Thyroid gland (tissue), 4 donors: ENCODE results near the gene ABHD12. TPM values are rescaled to one million over a fixed set of nuclear protein-coding genes. Genes with fewer than 3 reads are reported as not detected.
A peak's percentile ranks its signal among the peaks of the same experiment; 100 is the strongest.

Source experiments
- DNase-seq, 2 donors: peaks; one replicate each; pipeline ENCODE4 v3.0.0-alpha.2; 2019
- H3K27ac ChIP-seq, 3 donors: fragments of 200-600 bp; sonication (generic); 1 replicate in 2 of 3; 2 replicates in 1 of 3; pipeline ENCODE4 v1.5.1; 2016 to 2019; ENCODE audit warnings: mild to moderate bottlenecking in 1 of 3, moderate library complexity in 1 of 3
- H3K27me3 ChIP-seq: fragments of 200-600 bp; sonication (generic); one replicate; pipeline ENCODE4 v1.5.1; 2019
- H3K36me3 ChIP-seq, 2 donors: fragments of 200-600 bp; sonication (generic); one replicate each; pipeline ENCODE4 v1.5.1; 2016 to 2019
- H3K4me1 ChIP-seq, 2 donors: fragments of 200-600 bp; sonication (generic); one replicate each; pipeline ENCODE4 v1.5.1; 2017 to 2019
- H3K4me3 ChIP-seq, 3 donors: fragments of 200-600 bp; sonication (generic); replicated peaks in 1 of 3; 1 replicate in 2 of 3; 2 replicates in 1 of 3; pipeline ENCODE4 v1.5.1; 2016; ENCODE audit warnings: mild to moderate bottlenecking in 1 of 3
- H3K9me3 ChIP-seq: fragments of 200-600 bp; sonication (generic); one replicate; pipeline ENCODE4 v1.5.1; 2017
- POLR2A ChIP-seq, 2 donors: fragments of 450-650 bp; IDR thresholded peaks; one replicate each; pipeline ENCODE4 v1.6.1; 2017; ENCODE audit warnings: antibody characterized with exemption in 2 of 2, mild to moderate bottlenecking in 2 of 2, moderate library complexity in 1 of 2
- WGBS, 2 donors: methylation state at CpG; one replicate each; pipeline ENCODE4 v1.1.5; 2017; 5-methylcytosine and 5-hydroxymethylcytosine counted together
- intact Hi-C: fragments of 100-400 bp; cut with DNase I; formaldehyde crosslinking; loops from one replicate; pipeline ENCODE4 v1.15.1; 2023
- total RNA-seq, 4 donors: library from RNA; depleted of rRNA; stranded (reverse); fragments of >200 nt; gene quantifications; one replicate each; pipeline ENCODE4 v1.2.3, GENCODE V29; 2016
- TF ChIP-seq, protein P1 (sequence below), 6 experiments: fragments of 200-600 bp in 3 of 6; fragments of 450-650 bp in 3 of 6; sonication (generic) in 3 of 6; IDR thresholded peaks; one replicate each; pipeline ENCODE4 v1.5.1; 2016 to 2019; ENCODE audit warnings: antibody characterized with exemption in 6 of 6, mild to moderate bottlenecking in 2 of 6, inconsistent platforms in 1 of 6, moderate library complexity in 1 of 6

ABHD12 gene
- total RNA-seq, 4 donors from 2014 or later: 103 to 212 (median 179) TPM

- WGBS, 2 donors: 89 to 95% methylated on average over 11 to 13 of the region's 17 CpGs
- Histone ChIP-seq H3K27me3 (no peaks in the 10 kb centered on the region), H3K4me1 (peaks cover 20 to 31% of the 10 kb centered on the region in 2 donors), H3K9me3 (no peaks in the 10 kb centered on the region), H3K27ac (peak overlapping the region in 2 of 3 donors; percentile 83 to 91), H3K36me3 (peaks cover 5 to 22% of the 10 kb centered on the region in 2 donors), H3K4me3 (no peak overlapping the region)
- DNase-seq: peak in 1 of 2 donors; percentile 3
- intact Hi-C loops: no loop called here
- TF ChIP-seq, protein P1, sequence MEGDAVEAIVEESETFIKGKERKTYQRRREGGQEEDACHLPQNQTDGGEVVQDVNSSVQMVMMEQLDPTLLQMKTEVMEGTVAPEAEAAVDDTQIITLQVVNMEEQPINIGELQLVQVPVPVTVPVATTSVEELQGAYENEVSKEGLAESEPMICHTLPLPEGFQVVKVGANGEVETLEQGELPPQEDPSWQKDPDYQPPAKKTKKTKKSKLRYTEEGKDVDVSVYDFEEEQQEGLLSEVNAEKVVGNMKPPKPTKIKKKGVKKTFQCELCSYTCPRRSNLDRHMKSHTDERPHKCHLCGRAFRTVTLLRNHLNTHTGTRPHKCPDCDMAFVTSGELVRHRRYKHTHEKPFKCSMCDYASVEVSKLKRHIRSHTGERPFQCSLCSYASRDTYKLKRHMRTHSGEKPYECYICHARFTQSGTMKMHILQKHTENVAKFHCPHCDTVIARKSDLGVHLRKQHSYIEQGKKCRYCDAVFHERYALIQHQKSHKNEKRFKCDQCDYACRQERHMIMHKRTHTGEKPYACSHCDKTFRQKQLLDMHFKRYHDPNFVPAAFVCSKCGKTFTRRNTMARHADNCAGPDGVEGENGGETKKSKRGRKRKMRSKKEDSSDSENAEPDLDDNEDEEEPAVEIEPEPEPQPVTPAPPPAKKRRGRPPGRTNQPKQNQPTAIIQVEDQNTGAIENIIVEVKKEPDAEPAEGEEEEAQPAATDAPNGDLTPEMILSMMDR (IDR thresholded peaks at IDR 0.05): no peak
- no peak for TF ChIP-seq POLR2A (IDR thresholded peaks at IDR 0.05)
These were observed 81.8 kb downstream of the ABHD12 start for GRCh38 chr20:25308671-25309394.

GRCh38 chr20:25308083-25308491, 82.5 kb downstream of the ABHD12 start:
- TF ChIP-seq, protein P1 (IDR thresholded peaks at IDR 0.05): no peak
- 87 to 94% methylated on average over 13 of the region's 13 CpGs for WGBS, 2 donors
- Histone ChIP-seq H3K4me1 (peaks cover 20 to 31% of the 10 kb centered on the region in 2 donors), H3K27ac (peak overlapping the region in 1 of 3 donors; percentile 15), H3K4me3 (no peak overlapping the region), H3K27me3 (no peaks in the 10 kb centered on the region), H3K36me3 (peaks cover 5 to 26% of the 10 kb centered on the region in 2 donors), H3K9me3 (no peaks in the 10 kb centered on the region)
- intact Hi-C loops: no loop called here
- no peak for DNase-seq

GRCh38 chr20:25306991-25307903, 83.4 kb downstream of the ABHD12 start:
- TF ChIP-seq, protein P1 (IDR thresholded peaks at IDR 0.05): no peak
- no peak for TF ChIP-seq POLR2A (IDR thresholded peaks at IDR 0.05)
- intact Hi-C loops: no loop called here
- Histone ChIP-seq H3K27me3 (no peaks in the 10 kb centered on the region), H3K9me3 (no peaks in the 10 kb centered on the region), H3K36me3 (peaks cover 5 to 30% of the 10 kb centered on the region in 2 donors), H3K27ac (no peak overlapping the region), H3K4me3 (no peak overlapping the region), H3K4me1 (peaks cover 20 to 31% of the 10 kb centered on the region in 2 donors)
- WGBS, 2 donors: 96 to 97% methylated on average over 10 of the region's 10 CpGs
- DNase-seq: no peak

DNA sequence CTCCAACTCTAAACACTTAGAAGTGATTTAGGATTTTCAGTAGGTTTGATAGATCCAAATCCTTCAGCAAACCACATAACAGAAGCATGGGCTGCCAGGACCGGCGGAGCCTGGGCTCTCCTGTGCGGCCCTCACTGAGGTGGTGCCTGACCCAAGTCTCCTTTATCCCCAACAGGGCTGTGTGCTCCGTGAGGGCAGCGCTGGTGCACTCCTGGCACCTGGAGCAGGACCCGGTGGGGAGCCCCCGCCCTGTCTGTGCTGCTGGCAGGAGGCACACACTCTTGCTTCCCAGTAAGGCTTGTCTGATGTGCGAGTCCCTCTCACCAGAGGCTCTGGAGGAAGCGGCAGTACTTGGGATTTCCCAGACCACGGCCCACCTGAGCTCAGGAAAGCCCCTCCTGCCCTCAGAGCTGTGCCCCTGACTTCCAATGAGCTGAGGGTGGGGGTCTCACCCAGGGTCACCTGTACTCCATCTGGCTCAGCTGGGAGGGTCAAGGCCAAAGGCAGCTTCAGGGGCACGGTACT, 86.5 kb downstream of the ABHD12 start:
- Histone ChIP-seq H3K9me3 (no peaks in the 10 kb centered on the region), H3K27ac (no peak overlapping the region), H3K4me1 (peaks cover 0 to 1% of the 10 kb centered on the region in 2 donors), H3K36me3 (peaks cover 5 to 40% of the 10 kb centered on the region in 2 donors), H3K4me3 (no peak overlapping the region), H3K27me3 (no peaks in the 10 kb centered on the region)
- no peak for TF ChIP-seq POLR2A (IDR thresholded peaks at IDR 0.05)
- TF ChIP-seq, protein P1 (IDR thresholded peaks at IDR 0.05): no peak
- intact Hi-C loops: loop anchor here (5.0 kb wide), 1 partner anchor 93 kb away; no protein-coding TSS in a partner anchor
- no peak for DNase-seq
- WGBS, 2 donors: 89 to 92% methylated on average over 6 to 11 of the region's 11 CpGs
